GM19463 (cell line): ENCODE data around the gene CRYZ.
"Not testable (repeated sequence)": the region's sequence is repeated elsewhere in the genome, so short reads cannot be mapped to it uniquely, and the experiment has no call there.

Experiments
- ATAC-seq: cut with Tn5 transposase; IDR thresholded peaks from one replicate; pipeline ENCODE4 v1.9.1; 2021; ENCODE audit warnings: mild to moderate bottlenecking, moderate library complexity; ENCODE audit not compliant: unreplicated experiment

The CRYZ gene

GRCh38 chr1:74681851-74682250 is 51.0 kb downstream of the CRYZ start:
- ATAC-seq, result no peak

DNA sequence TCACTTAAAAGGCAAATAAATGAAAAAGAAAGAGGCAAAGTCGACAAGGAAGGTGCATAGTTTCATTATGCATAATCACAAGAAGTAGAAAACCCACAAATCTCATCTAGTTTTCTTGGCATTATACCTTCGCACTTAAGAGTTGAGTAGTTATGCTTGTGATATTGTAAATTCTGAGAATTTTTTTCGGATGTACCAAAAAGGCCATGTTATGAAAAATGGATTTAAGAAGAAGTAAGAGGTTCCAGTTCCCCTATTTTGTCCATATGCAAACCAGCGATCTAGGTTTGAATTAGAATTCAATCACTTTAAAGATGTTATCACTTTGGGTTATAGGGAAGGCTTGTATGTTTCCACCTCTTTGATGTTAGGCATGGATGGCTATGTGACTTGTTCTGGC is 51.4 kb downstream of the CRYZ start:
- peak; percentile 86 for ATAC-seq

DNA sequence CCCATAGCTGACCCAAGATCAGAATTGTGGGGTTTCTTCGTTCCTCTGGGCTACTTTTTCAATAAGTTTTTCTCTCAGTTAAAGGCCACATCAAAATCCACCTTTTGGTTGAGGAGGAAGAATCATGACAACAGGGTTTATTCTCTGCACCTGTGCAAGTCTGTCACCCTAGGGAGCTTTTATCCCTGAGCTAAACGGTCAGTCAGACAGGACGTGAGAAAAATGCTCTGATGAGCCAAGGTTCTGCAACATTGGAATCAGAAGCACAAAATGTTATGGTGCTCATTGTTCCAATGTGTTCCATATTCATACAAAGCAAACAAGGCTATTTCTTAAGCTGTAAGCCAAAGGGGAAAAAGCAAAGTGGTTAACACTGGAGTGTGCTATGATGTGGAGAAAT is 51.8 kb downstream of the CRYZ start:
- ATAC-seq, result peak; percentile 43

GRCh38 chr1:74679811-74680210 is 53.0 kb downstream of the CRYZ start:
- ATAC-seq, result no peak

DNA sequence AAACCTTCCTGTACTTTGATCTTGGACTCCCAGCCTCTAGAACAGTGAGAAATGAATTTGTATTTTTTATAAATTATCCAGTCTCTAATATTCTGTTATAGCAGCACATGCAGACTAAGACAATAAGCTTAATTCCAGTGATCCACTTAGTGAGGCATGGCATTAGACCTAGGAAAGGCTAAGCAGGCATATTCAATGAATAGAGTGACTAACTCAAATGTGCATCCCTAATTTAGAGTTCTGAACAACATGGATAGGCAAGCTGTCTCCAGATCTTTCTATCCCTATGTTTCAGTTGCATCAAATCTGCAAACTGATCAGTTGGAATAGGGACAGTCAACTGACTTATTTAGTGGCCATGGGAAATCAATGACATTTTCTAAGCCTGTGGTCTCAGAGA is 54.9 kb downstream of the CRYZ start:
- no peak for ATAC-seq

GRCh38 chr1:74674278-74675048 is 58.4 kb downstream of the CRYZ start:
- ATAC-seq, result peak; percentile 17

DNA sequence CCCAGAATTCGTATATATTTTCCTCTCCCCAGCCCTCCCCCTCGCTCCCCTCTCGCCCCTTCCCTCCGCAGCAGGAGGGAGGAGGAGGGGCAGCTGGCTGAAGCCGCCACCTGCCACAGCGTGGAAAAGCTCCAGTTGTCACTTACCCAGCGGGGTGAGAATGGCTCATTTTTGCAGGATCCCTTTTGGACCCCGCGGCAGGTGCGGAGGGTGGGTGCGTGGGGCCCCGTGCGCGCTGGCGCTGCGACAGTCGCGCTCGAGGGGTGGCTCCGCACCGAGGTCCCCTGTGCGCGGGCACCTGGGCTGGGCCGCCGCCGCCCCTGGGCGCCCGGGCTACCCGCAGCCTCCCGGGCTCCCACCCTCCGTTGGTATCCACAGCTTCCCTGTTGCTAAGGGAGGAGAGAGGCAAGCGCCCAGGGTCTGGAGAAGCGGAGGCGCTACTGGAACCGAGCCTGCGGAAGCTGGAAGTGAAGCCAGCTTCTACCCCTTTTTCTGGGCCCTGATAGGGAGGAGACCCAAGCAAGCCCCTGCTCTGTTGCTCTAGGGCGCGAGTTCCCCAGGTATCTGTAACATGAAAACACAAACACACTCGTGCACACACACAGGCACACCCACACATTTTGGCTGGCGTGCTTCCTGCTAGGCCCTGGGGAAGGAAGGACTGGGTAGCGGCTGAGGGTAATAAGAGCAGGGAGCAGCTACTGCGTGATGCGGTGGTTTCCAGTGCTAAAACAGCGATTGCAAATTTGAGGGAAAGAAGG is 59.3 kb downstream of the CRYZ start, which contains the start of gene ERICH3:
Gene ERICH3 (minus strand): TSS at position 442 of the 761 bp plus-strand sequence. CDS start 273 bp downstream, at position 169.
- peak; percentile 69 for ATAC-seq

- ATAC-seq, result not testable (repeated sequence)
Observed at GRCh38 chr1:74670866-74671265, 62.0 kb downstream of the CRYZ start.
